ENCODE results near the gene MIOX. TPM values are rescaled to one million over a fixed set of nuclear protein-coding genes. Genes with fewer than 3 reads are reported as not detected.

The MIOX gene
- polyA plus RNA-seq, 6 donors from 2014 or later = not detected

DNA sequence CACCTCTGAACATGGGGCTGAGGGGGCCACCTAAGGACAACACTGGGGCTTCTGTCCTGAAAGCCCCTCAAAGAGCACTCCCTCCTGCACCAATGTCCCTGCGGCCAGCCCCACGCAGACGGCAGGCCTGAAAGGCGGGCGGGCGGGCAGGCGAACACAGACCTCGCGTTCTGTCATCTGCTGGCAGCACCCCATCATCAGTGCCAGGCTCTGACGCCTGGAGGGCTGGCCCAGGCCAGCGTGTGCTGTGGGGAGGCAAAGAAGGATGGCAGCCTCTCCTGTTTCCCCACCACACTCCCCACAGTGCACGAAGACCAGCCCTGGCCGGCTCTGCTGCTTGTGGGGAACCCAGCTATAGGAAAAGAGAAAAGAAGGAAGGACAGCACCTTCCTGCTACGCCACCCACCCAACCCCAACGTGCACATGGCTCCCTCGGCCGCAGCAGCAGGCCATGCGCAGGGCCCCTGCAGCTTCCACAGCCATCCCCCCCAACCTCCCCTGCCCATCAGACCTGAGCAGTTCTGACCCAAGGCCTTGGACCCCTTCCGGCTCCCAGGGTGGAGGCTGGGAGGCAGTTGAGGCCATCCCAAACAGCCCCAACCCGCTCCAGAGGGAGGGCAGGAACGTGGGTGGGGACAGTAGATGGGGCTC is 15.3 kb upstream of the MIOX start:
- peak overlapping the region; percentile 66 to 92 (median 88) for H3K4me3 Mint-ChIP-seq
- H3K36me3 Mint-ChIP-seq = peaks cover 0 to 9% of the 10 kb centered on the region in 2 donors
- DNase-seq (no peak), ATAC-seq (ENCODE audit: low read depth in 2 of 2) (no peak)
- H3K9me3 Mint-ChIP-seq = peaks cover 0 to 2% (median 0%) of the 10 kb centered on the region in 7 donors
- peak overlapping the region in 5 of 6 donors; percentile 47 to 97 (median 92) for H3K27ac Mint-ChIP-seq
- peaks cover 58 to 79% (median 70%) of the 10 kb centered on the region in 3 donors for H3K4me1 Mint-ChIP-seq
- no peaks in the 10 kb centered on the region for H3K27me3 Mint-ChIP-seq

DNA sequence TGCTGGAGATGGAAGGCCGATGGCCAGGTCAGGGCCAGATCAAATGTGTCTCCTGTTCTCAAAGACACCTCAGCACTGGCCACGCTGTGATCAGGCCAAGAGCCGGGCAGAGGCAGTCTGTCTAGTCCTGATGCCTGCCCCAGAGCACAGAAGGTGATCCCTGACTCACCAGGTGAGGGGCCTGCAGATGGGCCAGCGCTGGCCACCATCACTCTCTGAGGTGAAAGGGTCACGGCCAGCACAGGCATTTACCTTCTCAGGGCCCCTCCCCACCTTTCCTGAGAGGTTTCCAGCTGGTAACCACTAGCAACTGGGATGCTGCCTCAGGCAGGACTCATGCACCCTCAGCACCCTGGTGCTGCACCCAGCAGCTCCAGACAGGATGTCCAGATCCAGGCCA is 14.7 kb upstream of the MIOX start:
- Mint-ChIP-seq H3K36me3 (peaks cover 0 to 3% of the 10 kb centered on the region in 2 donors), H3K4me1 (peaks cover 54 to 79% (median 70%) of the 10 kb centered on the region in 3 donors), H3K27me3 (no peaks in the 10 kb centered on the region), H3K4me3 (peak overlapping the region; percentile 88 to 95 (median 92)), H3K9me3 (peaks cover 0 to 2% (median 0%) of the 10 kb centered on the region in 7 donors), H3K27ac (peak overlapping the region in 4 of 6 donors; percentile 84 to 93 (median 88))
- DNase-seq (no peak), ATAC-seq (ENCODE audit: low read depth in 2 of 2) (no peak)

DNA sequence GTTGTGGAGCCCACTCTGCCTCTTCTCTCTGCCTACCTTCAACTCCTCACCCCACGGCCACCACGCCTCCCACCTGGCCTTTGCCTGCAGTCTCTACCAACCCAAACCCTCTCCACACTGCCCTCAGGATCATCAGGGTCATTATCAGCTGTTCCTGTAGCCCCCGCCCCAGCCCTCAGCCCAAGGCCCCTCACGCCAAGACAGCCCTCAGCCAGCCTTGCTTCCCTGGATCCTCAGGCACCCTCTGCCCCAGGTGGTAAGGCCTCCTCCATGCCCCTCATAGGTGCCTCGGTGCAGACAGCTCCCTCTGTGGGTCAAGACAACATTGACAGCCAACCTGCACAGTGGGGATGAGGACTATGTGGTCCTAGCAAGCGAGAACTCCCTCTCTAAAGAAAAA is 13.6 kb upstream of the MIOX start:
- ATAC-seq (ENCODE audit: low read depth in 2 of 2) (no peak), DNase-seq (peak; percentile 28)
- peak overlapping the region; percentile 88 to 95 (median 92) for H3K4me3 Mint-ChIP-seq
- peaks cover 53 to 76% (median 66%) of the 10 kb centered on the region in 3 donors for H3K4me1 Mint-ChIP-seq
- peak overlapping the region; percentile 54 to 98 (median 92) for H3K27ac Mint-ChIP-seq
- no peaks in the 10 kb centered on the region for H3K36me3 Mint-ChIP-seq
- H3K9me3 Mint-ChIP-seq = peaks cover 0 to 2% (median 0%) of the 10 kb centered on the region in 7 donors
- H3K27me3 Mint-ChIP-seq = no peaks in the 10 kb centered on the region

DNA sequence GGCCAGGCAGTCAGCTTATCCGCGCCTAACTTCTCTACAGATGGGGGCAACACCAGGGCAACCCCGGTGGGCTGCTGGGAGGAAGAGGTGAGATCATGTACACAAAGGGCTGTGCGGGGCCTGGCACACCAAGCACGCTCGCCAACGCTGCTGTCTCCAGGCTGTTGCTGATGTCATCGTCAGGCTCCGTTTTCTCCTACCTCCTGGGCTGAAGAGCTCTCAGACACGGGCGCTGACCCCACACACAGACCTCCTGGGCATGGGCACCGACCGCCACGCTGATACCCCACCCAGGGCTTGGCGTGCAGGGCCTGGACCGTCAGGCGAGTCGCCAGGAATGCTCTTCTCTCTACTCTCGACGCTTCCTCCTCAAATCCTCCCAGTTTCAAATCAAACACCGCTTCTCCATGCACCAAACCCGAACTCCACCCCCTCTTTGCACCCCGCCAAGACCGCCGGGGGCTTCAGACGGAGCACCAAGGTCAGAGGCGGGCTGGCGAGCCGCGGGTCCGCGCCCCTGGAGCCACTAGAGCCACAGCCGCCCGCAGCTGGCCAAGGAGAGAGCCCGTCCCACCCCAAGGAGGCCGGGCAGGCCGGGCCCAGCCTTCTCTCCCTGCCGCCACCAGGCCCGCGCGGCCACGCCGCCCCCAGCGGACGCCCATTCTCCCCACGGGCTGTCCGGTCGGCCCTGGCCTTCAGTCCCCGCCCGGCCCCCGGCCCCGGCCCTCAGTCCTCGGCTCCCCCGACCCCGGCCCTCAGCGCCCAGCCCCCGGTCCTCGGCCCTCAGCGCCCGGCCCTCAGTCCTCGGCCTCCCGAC is 12.6 kb upstream of the MIOX start:
- DNase-seq = no peak
- H3K4me3 Mint-ChIP-seq = peak overlapping the region; percentile 88 to 95 (median 92)

DNA sequence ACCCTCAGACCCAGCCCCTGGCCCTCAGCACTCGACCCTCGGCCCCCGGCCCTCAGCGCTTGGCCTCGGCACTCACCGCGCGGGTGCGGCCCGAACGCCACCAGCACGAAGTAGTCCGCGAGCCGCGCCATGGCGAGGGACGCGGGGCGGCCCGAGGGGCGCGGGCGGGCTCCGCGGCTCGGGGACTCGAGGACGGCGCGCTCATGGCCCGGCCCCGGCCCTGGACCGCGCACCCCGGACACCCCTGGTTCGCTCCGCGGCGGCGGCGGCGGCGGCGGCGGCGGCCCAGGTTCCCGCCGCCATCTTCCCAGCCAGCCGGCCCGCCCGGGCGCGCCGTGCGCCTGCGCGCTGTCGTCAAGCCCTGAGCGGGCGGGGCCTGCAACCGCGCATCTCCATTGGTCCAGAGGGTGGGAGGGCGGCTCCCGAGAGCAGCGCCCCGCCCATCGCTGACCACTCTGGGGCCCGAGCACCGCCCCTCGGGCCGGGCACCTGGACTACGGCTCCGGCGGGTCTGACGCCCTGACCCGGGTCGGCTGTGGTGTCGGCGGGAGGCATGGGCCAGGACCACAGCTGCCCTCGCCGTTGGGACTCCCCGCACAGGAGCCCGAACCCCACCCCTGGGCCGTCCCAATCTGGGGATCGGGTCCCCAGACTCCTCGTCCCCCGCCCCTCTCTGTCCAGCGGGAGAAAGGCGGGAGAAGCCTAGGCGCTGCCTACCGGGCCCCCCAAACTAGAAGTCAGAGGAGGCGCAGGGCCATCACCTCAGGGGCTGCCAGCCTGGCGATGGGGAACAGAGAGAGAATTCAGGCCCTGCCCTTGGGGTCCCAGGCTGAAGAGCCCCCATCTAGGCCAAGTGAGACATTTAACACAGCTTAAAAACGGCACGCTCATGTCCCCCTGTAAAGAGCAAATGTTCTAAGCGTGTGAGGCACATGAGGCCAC is 11.7 kb upstream of the MIOX start, which contains the start of gene SBF1:
TSS of gene SBF1 (minus strand) at position 326 of the 942 bp plus-strand sequence. CDS start at position 131, 195 bp downstream.
- Mint-ChIP-seq H3K4me1 (peaks cover 42 to 59% (median 52%) of the 10 kb centered on the region in 3 donors), H3K27me3 (peaks cover 0 to 4% (median 2%) of the 10 kb centered on the region in 3 donors), H3K4me3 (peak within 1 kb of the TSS; percentile 88 to 95 (median 92)), H3K27ac (peak within 1 kb of the TSS in 5 of 6 donors; percentile 60 to 95 (median 90)), H3K9me3 (peaks cover 0 to 2% (median 0%) of the 10 kb centered on the region in 7 donors), H3K36me3 (no peaks in the 10 kb centered on the region)
- DNase-seq (peak; percentile 86), ATAC-seq (ENCODE audit: low read depth in 2 of 2) (peak; percentile 78)

More for the DNA sequence above, 12.6 kb upstream of the MIOX start:
- H3K9me3 Mint-ChIP-seq = peaks cover 0 to 2% (median 0%) of the 10 kb centered on the region in 7 donors
- H3K27me3 Mint-ChIP-seq = no peaks in the 10 kb centered on the region
- peaks cover 46 to 66% (median 56%) of the 10 kb centered on the region in 3 donors for H3K4me1 Mint-ChIP-seq
- H3K27ac Mint-ChIP-seq = peak overlapping the region in 5 of 6 donors; percentile 36 to 98 (median 90)
- H3K36me3 Mint-ChIP-seq = no peaks in the 10 kb centered on the region
- no peak for ATAC-seq (ENCODE audit: low read depth in 2 of 2)

DNA sequence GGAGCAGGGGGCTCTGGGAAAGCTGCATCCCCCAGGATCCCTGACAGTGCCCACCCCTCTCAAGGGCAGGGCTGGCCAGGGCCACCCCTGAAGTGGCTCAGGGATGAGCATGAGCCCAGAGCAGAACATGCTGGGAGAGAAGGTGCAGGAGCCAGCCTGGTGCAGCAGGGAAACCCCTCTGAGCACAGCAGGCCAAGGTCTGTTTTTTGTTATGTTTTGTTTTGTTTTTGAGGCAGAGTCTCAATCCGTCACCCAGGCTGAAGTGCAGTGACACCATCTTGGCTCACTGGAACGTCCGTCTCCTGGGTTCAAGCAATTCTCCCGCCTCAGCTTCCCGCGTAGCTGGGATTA is 11.0 kb upstream of the MIOX start:
- DNase-seq (no peak), ATAC-seq (ENCODE audit: low read depth in 2 of 2) (no peak)
- Mint-ChIP-seq H3K27me3 (peaks cover 0 to 9% (median 6%) of the 10 kb centered on the region in 3 donors), H3K27ac (peak overlapping the region in 5 of 6 donors; percentile 47 to 65 (median 63)), H3K4me1 (peaks cover 35 to 57% (median 50%) of the 10 kb centered on the region in 3 donors), H3K9me3 (peaks cover 0 to 2% (median 0%) of the 10 kb centered on the region in 7 donors), H3K36me3 (no peaks in the 10 kb centered on the region), H3K4me3 (peak overlapping the region; percentile 68 to 90 (median 81))

DNA sequence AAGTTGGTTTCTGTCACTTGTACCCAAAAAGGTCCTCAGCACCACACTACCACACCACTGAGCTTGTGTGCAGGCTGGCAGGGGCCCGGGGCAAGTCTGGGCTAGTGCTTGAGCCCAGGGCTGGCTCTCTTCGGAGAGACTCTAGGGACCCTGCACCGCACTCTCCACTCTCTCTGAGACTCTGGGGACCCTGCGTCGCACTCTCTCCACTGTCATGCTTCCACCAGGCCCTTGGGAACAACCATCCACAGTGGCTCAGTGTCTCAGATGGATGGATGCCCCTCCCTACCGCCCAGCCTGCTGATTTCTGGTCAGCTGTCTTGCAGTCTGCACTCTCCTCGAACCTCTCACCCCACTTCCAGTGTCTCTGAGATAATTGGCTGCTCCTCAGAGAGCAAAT is 9.8 kb upstream of the MIOX start:
- Mint-ChIP-seq H3K4me1 (peaks cover 28 to 45% (median 40%) of the 10 kb centered on the region in 3 donors), H3K27ac (peak overlapping the region in 4 of 6 donors; percentile 36 to 91 (median 62)), H3K4me3 (peak overlapping the region; percentile 53 to 90 (median 75)), H3K27me3 (peaks cover 0 to 9% (median 6%) of the 10 kb centered on the region in 3 donors), H3K9me3 (peaks cover 0 to 2% (median 0%) of the 10 kb centered on the region in 7 donors), H3K36me3 (no peaks in the 10 kb centered on the region)
- DNase-seq = no peak
- no peak for ATAC-seq (ENCODE audit: low read depth in 2 of 2)

DNA sequence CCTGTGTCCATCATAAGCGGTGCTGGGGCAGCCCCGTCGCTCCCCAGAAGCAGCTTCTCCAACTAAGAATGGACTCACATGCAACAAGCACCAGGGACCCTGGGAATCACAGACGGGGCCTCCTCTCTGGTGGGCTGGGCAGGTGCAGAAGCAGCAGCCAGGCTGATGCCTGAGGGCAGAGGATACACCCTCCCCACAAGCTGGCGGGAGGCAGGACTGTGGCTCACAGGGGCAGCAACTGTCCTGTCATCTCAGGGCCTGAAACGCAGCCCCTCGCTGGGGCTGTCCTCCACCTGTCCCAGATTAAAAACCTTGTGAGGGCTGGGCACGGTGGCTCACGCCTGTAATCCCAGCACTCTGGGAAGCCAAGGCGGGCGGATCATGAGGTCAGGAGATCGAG is 8.7 kb upstream of the MIOX start:
- ATAC-seq (ENCODE audit: low read depth in 2 of 2) = no peak
- no peaks in the 10 kb centered on the region for H3K36me3 Mint-ChIP-seq
- peaks cover 21 to 34% (median 30%) of the 10 kb centered on the region in 3 donors for H3K4me1 Mint-ChIP-seq
- no peak for DNase-seq
- peaks cover 0 to 11% (median 6%) of the 10 kb centered on the region in 3 donors for H3K27me3 Mint-ChIP-seq
- peaks cover 0 to 2% (median 0%) of the 10 kb centered on the region in 7 donors for H3K9me3 Mint-ChIP-seq
- H3K4me3 Mint-ChIP-seq = peak overlapping the region in 3 of 8 donors; percentile 15 to 79 (median 76)
- H3K27ac Mint-ChIP-seq = peak overlapping the region in 1 of 6 donors; percentile 15

DNA sequence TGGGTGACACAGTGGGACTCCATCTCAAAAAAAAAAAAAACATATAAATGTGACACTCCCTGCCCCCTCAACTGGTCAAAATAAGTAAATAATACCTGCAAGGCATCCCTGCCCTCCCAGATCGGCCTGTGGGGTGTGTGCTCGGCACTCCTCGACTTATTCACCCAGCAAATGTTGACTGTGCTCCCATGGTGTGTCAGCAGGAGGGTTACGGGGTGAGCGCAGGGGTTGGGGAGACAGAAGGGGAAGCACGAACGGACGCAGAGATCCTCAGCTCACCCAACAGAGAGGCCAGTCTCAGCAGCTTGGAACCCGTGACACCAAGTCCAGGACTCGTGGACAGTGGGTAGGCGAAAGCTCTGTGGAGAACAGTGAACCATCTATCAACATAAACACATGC is 6.9 kb upstream of the MIOX start:
- H3K36me3 Mint-ChIP-seq = no peaks in the 10 kb centered on the region
- peak overlapping the region; percentile 24 to 87 (median 78) for H3K4me3 Mint-ChIP-seq
- ATAC-seq (ENCODE audit: low read depth in 2 of 2) (no peak), DNase-seq (no peak)
- H3K9me3 Mint-ChIP-seq = no peaks in the 10 kb centered on the region
- H3K27ac Mint-ChIP-seq = peak overlapping the region in 4 of 6 donors; percentile 28 to 85 (median 57)
- peaks cover 0 to 21% (median 6%) of the 10 kb centered on the region in 3 donors for H3K27me3 Mint-ChIP-seq
- H3K4me1 Mint-ChIP-seq = peaks cover 11 to 23% (median 22%) of the 10 kb centered on the region in 3 donors

DNA sequence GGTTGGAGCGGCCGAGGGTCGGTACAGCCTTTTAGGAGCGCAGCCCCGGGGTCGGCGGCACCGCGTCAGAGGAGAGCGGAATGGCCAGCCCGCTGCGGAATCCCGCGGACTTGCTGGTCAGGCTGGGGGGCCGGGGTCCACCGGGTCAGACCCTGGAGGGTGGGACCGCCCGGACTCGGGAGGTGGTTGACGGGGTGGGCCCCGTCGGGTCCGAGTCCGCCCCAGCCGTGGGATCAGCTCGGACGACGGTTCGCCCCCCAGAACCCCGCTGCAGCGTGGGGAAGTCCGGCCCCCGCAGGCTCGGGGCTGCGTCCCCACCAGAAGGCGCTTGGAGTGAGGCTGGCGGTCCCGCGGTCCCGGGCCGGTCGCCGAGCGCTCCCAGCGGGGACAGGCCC is 5.6 kb upstream of the MIOX start:
- no peaks in the 10 kb centered on the region for H3K9me3 Mint-ChIP-seq
- peak overlapping the region; percentile 72 to 87 (median 78) for H3K4me3 Mint-ChIP-seq
- no peak overlapping the region for H3K27ac Mint-ChIP-seq
- no peaks in the 10 kb centered on the region for H3K36me3 Mint-ChIP-seq
- ATAC-seq (ENCODE audit: low read depth in 2 of 2) (no peak), DNase-seq (no peak)
- H3K27me3 Mint-ChIP-seq = peaks cover 0 to 31% (median 6%) of the 10 kb centered on the region in 3 donors
- peaks cover 11 to 23% (median 22%) of the 10 kb centered on the region in 3 donors for H3K4me1 Mint-ChIP-seq

DNA sequence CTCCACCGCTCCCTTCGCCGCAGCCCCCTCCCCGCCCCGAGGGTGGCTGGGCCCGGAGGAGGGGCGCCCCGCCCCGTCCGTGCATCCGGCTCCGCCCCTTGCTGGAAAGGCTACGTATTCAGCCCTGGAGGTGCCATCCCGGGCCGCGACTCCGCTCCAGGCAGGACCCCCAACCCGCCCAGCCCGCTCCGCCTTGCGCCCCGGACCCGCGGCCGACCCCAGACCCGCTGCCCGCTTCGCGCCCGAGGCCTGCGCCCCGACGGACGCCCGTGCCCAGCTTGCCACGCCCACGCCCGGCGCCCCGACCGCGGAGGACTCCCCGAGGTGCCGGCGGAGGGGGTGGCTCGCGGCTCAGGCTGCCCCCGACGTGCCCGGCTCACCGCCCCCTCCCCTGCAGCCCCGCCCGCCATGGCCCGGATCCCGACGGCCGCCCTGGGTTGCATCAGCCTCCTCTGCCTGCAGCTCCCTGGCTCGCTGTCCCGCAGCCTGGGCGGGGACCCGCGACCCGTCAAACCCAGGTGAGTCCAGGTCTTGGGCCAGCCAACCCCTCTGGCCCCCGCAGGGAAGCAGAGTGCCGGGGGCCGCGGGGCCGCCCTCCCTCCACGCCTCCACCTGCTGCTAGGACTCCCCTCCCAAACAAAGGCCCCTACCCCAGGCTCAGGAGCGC is 5.1 kb upstream of the MIOX start, which contains the start of gene ADM2:
TSS of gene ADM2 (plus strand) at position 104 of the 667 bp plus-strand sequence. CDS start at position 409, 305 bp downstream.
- peak within 1 kb of the TSS; percentile 75 to 88 (median 82) for H3K4me3 Mint-ChIP-seq
- H3K4me1 Mint-ChIP-seq = peaks cover 11 to 22% (median 21%) of the 10 kb centered on the region in 3 donors

More for the DNA sequence above, 5.1 kb upstream of the MIOX start, which contains the start of gene ADM2:
- DNase-seq (peak; percentile 53), ATAC-seq (ENCODE audit: low read depth in 2 of 2) (peak; percentile 82 to 85)
- peak within 1 kb of the TSS in 1 of 6 donors; percentile 87 for H3K27ac Mint-ChIP-seq
- H3K36me3 Mint-ChIP-seq = no peaks in the 10 kb centered on the region
- peaks cover 0 to 32% (median 6%) of the 10 kb centered on the region in 3 donors for H3K27me3 Mint-ChIP-seq
- H3K9me3 Mint-ChIP-seq = no peaks in the 10 kb centered on the region

Data from naive B cell (primary cell).